ENCODE data around the gene PTCH2. TPM values are rescaled to one million over a fixed set of nuclear protein-coding genes. Genes with fewer than 3 reads are reported as not detected.

The PTCH2 gene
- total and polyA plus RNA-seq, 2 of the 13 experiments (the other 11 are each of a cell fraction or from before 2014, with no cell fraction given) = 0.60 to 1.5 TPM

DNA sequence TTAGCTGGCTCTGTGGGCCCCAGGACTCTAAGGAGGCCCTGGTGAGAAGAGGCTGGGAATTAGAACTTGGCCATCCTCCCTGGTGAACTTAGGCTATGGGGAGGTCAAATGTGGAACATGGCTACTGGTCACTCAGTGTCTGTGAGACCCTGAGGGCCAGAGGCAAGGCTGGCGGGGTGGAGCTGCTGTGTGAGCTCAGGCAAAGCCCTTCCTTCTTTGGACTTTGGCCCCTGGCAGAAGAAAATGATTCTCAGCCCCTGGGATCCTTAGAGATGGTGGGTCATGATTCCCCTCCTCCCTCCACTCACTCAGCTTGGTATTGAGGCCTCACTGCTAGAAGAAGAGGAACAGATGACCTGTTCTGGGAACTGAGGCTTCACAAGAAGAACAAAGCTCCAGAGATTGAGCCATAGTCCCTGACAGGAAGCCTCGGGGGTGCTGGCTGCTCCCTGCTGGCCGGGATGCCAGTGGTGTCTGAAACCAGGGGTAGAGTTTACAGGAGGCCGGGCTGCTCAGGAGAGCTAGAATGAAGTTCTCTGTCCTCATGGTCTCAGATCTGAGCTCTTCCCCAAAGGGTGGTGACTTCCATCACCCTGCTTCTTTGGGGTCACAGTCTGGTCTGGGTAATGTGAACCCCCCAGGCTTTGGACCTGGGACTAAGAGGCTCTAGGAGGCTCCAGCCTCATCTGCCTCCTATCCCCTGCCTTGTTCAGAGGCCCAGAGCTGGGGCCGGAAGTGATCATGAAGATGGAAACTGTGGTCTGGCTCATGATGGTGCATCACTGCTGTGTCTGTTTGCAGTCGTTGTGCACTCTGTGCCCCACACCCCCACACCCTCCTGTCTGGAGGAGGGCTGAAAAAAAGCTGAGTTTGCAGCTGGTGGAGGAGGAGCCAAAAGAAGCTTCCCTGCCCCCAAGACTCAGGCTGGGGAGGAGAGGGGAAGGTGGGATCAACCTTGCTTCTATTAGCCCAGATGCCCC is 33.8 kb downstream of the PTCH2 start (continued):
- TF ChIP-seq ZNF546 (CRISPR knock-in tag; conservative IDR thresholded peaks at IDR 0.05) (no peak), ZBTB8A (CRISPR knock-in tag; IDR thresholded peaks at IDR 0.05; ENCODE audit: borderline replicate concordance, low read depth) (no peak), POLR2AphosphoS5 (IDR thresholded peaks at IDR 0.05; ENCODE audit: low read depth, low read length) (peak; percentile 55), ZNF160 (CRISPR knock-in tag; IDR thresholded peaks at IDR 0.05) (no peak), ZNF367 (CRISPR knock-in tag; IDR thresholded peaks at IDR 0.05; ENCODE audit: borderline replicate concordance) (no peak), ZNF138 (CRISPR knock-in tag; IDR thresholded peaks at IDR 0.05; ENCODE audit: low read depth) (no peak), RFX1 (IDR thresholded peaks at IDR 0.05) (no peak), RCOR2 (CRISPR knock-in tag; IDR thresholded peaks at IDR 0.05) (no peak; the same call in 1 of the 2 replicates), ZNF687 (CRISPR knock-in tag; IDR thresholded peaks at IDR 0.05) (peak; percentile 63), ERF (CRISPR knock-in tag; IDR thresholded peaks at IDR 0.05) (no peak; the same call in none of the 2 replicates), GTF3A (CRISPR knock-in tag; conservative IDR thresholded peaks at IDR 0.05) (no peak), ZNF552 (CRISPR knock-in tag; IDR thresholded peaks at IDR 0.05; ENCODE audit: borderline replicate concordance) (no peak), GPN1 (CRISPR knock-in tag; IDR thresholded peaks at IDR 0.05; ENCODE audit: borderline replicate concordance) (no peak), SALL1 (CRISPR knock-in tag; IDR thresholded peaks at IDR 0.05) (0 out of 2 replicates have a peak, but pooled peaks have one; percentile 9), ZNF383 (CRISPR knock-in tag; IDR thresholded peaks at IDR 0.05; ENCODE audit: borderline replicate concordance) (no peak), DBP (CRISPR knock-in tag; IDR thresholded peaks at IDR 0.05; ENCODE audit: not compliant biosample characterization) (no peak), MAFK (conservative IDR thresholded peaks at IDR 0.05 in 1 of 2, IDR thresholded peaks at IDR 0.05 in 1 of 2; ENCODE audit: low read length in 2 of 2) (peak; percentile 55 to 84), CAMTA2 (CRISPR knock-in tag; IDR thresholded peaks at IDR 0.05; ENCODE audit: borderline replicate concordance) (no peak), TIGD3 (CRISPR knock-in tag; IDR thresholded peaks at IDR 0.05; ENCODE audit: borderline replicate concordance) (no peak), THAP11 (CRISPR knock-in tag; IDR thresholded peaks at IDR 0.05) (0 out of 2 replicates have a peak, but pooled peaks have one; percentile 17), SP1 (IDR thresholded peaks at IDR 0.05) (no peak), SP1 (CRISPR knock-in tag; IDR thresholded peaks at IDR 0.05) (no peak)
- TF ChIP-seq, protein P1, sequence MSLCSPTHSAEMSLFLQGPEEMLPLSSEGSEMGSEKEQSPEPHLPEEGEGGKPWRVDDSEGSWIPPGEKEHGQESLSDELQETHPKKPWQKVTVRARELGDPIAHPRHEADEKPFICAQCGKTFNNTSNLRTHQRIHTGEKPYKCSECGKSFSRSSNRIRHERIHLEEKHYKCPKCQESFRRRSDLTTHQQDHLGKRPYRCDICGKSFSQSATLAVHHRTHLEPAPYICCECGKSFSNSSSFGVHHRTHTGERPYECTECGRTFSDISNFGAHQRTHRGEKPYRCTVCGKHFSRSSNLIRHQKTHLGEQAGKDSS (CRISPR knock-in tag; IDR thresholded peaks at IDR 0.05; ENCODE audit: borderline replicate concordance, low read depth) = 0 out of 2 replicates have a peak, but pooled peaks have one; percentile 47

All from HepG2 (cell line).